HT-29 (cell line): ENCODE measurements around the gene COL6A2. TPM values are rescaled to one million over a fixed set of nuclear protein-coding genes. Genes with fewer than 3 reads are reported as not detected.
A peak's percentile ranks its signal among the peaks of the same experiment; 100 is the strongest.
"Not testable (repeated sequence)": the region's sequence is repeated elsewhere in the genome, so short reads cannot be mapped to it uniquely, and the experiment has no call there.

Experiments used
- DNase-seq: peaks from one replicate; pipeline ENCODE4 v3.0.0-alpha.2; 2015; ENCODE audit warnings: low spot score
- total RNA-seq: library from RNA; depleted of rRNA; stranded (reverse); fragments of >200 nt; shearing (Covaris generic); gene quantifications from 2 replicates; pipeline ENCODE4 v1.2.3, GENCODE V29; 2014

COL6A2 gene
- total RNA-seq, 1 experiment from 2014 or later, result not detected

GRCh38 chr21:46060596-46061061 lies 37.3 kb upstream of the COL6A2 start:
- no peak for DNase-seq

GRCh38 chr21:46061063-46061462 lies 36.8 kb upstream of the COL6A2 start:
- no peak for DNase-seq

DNA sequence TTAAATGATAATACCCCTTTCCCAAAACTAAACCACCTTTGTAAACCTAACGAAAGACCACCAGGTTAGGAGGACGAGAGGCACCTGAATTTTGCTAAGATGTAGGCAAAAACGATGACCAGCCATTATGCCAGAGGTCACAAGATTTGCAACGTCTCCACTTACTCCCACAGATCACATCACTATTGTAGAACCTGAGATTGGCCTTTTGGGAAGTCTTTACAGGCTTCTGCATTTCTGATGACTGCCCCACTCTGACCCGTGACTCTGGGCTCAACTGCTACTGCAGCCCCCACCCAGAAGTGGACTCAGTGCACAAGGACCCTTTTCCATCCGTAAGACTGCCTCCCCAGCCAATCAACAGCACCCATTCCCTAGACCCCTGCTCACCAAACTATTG lies 36.4 kb upstream of the COL6A2 start:
- DNase-seq, result no peak

DNA sequence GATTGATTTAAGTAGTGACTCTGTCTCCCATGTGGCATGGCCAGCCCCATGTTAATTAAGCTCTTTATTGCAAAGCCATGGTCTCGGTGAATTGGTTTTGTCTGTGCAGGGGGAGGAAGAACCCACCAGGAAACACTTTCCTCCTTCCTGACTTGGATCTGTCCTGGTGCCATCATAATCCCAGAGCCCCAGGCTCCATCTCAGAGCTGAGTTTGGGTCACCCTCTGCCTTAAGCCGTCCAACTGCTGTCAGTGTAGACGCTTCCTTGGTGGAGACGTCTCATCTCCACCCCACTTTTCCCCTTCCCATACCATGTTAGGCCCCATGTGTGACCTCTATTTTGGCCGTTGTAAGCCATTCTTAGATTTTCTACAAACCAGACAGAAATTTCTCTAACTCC lies 36.0 kb upstream of the COL6A2 start:
- DNase-seq, result no peak

DNA sequence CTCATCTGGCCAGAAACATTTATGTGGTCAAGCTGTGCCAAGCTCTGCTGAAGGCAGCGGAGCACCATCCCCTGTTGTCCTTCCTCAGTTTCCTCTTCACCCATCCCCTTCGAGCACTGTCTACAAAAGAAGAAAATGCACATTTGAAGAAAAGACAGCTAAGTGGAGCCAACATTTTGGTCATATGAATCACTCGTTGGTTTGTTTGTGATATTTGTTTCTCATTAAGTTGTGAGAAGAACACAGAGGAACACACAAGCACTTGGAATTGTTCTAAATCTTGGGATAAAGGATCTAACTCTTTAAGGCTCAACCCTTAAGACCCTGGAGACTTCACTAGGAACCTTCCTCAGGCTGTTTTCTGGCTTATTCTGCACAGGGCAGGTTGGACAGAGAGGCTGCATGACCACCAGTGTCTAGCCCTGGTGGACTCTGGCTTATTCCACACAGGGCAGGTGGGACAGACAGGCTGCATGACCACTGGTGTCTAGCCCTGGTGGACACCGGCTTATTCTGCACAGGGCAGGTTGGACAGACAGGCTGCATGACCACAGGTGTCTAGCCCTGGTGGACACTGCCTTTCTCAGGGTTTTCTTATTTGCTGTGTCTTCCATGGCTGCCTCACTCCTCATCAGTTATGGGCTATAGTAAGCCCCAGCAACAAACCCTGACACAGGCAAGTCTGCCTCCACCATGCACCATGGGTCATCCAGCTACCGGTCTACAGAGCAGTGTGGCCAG lies 35.3 kb upstream of the COL6A2 start:
- DNase-seq, result no peak

GRCh38 chr21:46063227-46063626 lies 34.7 kb upstream of the COL6A2 start:
- no peak for DNase-seq

DNA sequence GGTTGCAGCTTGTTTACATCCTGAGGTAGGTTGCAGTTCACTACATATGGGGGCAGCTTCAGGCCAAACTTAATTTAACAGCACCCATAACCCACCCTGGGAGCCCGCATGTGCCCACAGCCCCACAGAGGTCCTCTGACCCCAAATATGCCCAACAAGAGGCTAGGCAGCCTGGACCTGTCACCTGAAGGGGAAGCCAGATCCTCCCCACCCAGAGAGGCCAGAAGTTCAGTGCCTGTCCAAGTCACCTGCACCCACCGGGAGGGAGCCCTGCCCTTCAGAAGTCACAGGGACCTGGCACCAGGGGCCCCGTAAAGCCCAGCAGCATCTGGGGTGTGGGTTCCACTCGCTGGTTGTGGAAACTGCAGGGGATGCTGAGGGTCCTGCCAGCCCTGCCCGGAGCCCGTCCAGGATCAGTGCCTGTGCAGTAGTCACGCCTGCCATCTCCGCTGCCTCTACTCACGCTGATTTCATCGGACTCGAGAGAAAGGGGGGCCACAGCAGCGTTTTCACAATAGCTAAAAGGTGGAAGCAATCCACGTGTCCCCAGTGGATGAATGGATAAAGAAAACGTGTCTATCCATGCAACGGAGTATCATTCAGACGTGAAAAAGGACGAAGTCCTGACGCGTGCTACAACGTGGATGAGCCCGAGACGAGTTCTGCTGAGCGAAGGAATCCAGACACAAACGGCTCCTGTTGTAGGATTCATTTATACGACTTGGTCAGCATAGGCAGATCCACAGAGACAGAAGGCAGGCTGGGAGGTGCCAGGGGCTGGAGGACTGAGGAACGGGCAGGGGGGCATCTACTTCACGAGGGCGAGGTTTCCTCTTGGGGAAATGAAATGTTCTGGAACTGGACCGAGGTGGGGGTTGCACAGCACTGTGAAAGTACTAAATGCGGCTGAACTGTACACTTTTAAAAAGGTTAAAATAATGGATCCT lies 33.9 kb upstream of the COL6A2 start:
- no peak for DNase-seq

GRCh38 chr21:46064870-46065214 lies 33.1 kb upstream of the COL6A2 start:
- DNase-seq, result no peak

DNA sequence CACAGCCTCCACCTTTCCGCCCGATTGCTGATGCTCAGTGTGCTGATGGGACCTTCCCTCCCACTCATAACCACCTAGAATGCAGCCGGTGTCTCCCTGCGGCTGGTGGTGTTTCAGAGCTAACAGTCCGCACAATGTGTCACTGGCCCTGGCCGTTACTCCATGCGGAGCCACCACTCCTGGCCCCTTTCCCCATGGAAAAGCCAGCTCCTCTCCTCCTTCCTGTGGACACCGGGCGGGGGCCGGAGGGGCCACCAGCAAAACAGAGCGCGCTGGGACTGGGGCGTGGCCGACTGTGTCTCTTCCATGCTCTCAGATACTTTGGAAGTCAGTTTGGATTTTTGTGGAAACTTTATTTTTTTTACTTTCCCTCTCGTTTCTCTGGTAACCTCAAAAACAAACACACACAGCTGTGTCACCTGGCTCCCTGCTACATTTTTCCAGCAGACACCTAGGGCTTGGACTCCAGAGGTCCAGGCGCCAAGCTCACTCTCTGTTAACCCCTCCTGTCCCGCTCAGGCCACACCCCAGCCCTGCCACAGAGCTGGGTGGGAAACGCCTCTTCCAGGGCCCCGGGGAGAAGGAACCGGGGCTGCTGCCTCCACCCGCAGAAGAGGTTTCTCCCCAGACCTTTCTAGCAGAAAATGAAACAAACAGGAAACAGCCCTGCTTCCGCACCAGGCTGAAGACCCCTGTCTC lies 32.5 kb upstream of the COL6A2 start:
- DNase-seq, result no peak

- DNase-seq, result no peak
Observed at GRCh38 chr21:46065914-46066551, 31.9 kb upstream of the COL6A2 start.

DNA sequence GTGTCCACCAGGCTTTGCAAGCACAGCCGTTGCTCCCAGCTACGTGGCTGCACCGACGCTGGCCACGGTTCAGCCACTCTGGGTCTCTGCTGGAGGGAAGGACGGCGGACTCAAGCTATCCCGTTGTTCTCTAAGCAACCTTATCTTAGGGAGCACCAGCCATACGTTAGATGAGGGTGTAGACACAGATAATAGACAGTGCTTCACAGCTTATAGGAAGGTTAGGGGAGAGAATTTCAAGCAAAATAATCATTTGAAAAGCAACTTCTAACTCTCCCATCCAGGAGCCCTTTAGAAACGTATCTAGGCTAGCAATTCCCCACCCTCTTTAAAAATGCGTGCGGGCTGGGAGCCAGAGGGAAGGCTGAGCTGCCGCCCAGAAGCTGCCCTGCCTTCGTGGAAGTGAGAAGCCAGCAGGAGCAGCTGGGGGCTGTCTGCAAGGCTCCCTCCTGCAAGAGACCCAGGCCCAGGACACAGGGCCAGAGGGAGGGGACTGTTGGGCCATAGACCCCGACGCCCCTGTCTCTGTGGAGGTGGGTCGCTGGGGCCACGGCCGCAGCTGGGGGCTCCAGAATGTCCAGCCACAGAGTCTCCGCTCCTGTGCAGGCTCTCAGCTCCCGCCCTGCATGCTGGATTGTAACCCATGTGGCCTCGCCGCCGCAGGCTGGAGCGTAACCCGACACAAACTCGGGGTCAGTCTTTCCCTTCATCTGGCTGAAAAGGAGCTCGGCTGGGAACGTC lies 31.2 kb upstream of the COL6A2 start:
- DNase-seq, result peak; percentile 5

DNA sequence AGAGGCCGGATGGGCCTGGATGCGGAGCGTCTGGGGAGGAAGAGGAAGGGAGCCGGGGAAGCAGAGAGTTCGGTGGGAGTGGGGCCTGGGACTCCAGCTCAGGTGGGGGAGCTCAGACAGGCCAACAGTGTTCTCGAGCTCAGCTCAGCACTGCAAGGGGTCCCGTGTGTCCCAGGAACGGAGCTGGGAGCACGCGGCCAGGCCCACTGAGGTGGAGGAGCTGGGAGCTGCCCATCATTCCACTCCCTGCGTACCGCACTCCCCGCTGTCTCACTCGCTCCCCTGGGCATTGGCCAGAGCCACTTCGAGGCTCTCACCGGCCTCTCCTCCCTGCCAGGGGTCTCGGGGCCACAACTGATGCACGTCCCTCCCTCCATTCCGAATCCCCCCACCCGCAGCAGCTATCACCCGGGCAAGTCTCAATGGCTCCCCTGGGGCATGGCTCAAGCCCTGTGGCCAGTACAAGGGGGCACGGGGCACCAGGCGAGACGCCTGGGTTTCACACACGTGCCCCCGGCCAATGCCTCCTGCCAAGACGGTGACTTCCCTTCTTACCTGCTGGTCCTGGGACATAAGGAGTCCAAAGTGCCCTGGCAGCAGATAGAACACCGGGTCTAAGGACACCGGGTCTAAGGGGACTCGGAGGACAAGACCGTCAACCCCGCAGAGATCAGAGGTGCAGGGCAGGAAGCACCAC lies 30.3 kb upstream of the COL6A2 start:
- no peak for DNase-seq

DNA sequence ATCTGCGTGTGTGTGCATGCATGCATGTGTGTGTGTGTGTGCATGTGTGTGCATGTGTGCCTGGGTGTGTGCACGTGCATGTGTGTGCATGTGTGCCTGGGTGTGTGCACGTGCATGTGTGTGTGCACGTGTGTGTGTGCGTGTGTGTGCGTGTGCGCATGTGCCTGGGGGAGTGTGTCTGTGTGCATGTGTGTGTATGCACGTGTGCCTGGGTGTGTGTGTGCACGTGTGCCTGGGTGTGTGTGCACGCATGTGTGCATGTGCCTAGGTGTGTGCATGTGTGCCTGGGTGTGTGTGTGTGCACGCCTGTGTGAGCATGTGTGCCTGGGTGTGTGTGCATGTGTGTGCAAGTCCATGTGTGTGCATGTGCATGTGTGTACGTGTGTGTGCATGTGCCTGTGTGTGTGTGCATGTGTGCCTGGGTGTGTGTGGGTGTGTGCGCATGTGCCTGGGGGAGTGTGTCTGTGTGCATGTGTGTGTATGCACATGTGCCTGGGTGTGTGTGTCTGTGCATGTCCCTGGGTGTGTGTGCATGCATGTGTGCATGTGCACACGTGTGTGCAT lies 29.3 kb upstream of the COL6A2 start:
- no peak for DNase-seq

GRCh38 chr21:46069166-46069565 lies 28.7 kb upstream of the COL6A2 start:
- DNase-seq, result no peak

GRCh38 chr21:46069719-46070279 lies 28.1 kb upstream of the COL6A2 start:
- DNase-seq, result no peak

GRCh38 chr21:46071082-46071481 lies 26.8 kb upstream of the COL6A2 start:
- no peak for DNase-seq

- not testable (repeated sequence) for DNase-seq
Observed at GRCh38 chr21:46076724-46077123, 21.2 kb upstream of the COL6A2 start.

GRCh38 chr21:46077674-46078101 lies 20.2 kb upstream of the COL6A2 start:
- no peak for DNase-seq

- DNase-seq, result no peak
Observed at GRCh38 chr21:46078322-46078977, 19.5 kb upstream of the COL6A2 start.
